Activated naive CD8-positive, alpha-beta T cell treated with anti-CD3 and anti-CD28 coated beads, Interleukin-2, amount 10 ng/mL, durations not matched to agents 7 days and 5 days (primary cell): ENCODE measurements around the gene HAPLN2. TPM values are rescaled to one million over a fixed set of nuclear protein-coding genes. Genes with fewer than 3 reads are reported as not detected.
"Not testable (repeated sequence)": the region's sequence is repeated elsewhere in the genome, so short reads cannot be mapped to it uniquely, and the experiment has no call there.

Experiments
- ATAC-seq: fragments of 150-1000 bp; cut with Tn5 transposase; one replicate; pipeline ENCODE4 v1.10.0; 2021; ENCODE audit warnings: low read depth, moderate library complexity
- POLR2A ChIA-PET: fragments of 350-600 bp; sonication (Branson Sonifier 250); formaldehyde crosslinking; loops from one replicate; lab custom pipeline; 2021; ENCODE audit warnings: antibody characterized with exemption; lab: Charles Lee
- DNase-seq: peaks from one replicate; pipeline ENCODE4 v3.0.0; 2021
- H3K27ac Mint-ChIP-seq: one replicate; pipeline ENCODE4 v1.8.0; 2022; ENCODE audit warnings: mild to moderate bottlenecking, mixed read lengths
- H3K27me3 Mint-ChIP-seq: one replicate; pipeline ENCODE4 v1.8.0; 2022; ENCODE audit warnings: mild to moderate bottlenecking, moderate library complexity, mixed read lengths
- H3K36me3 Mint-ChIP-seq: one replicate; pipeline ENCODE4 v1.8.0; 2021; ENCODE audit warnings: mild to moderate bottlenecking, mixed read lengths
- H3K4me1 Mint-ChIP-seq: one replicate; pipeline ENCODE4 v1.8.0; 2021; ENCODE audit warnings: mixed read lengths
- H3K4me3 Mint-ChIP-seq: one replicate; pipeline ENCODE4 v1.8.0; 2022; ENCODE audit warnings: mild to moderate bottlenecking, moderate library complexity, mixed read lengths
- H3K9me3 Mint-ChIP-seq: one replicate; pipeline ENCODE4 v1.8.0; 2021; ENCODE audit warnings: mixed read lengths
- total RNA-seq, 2 experiments: library from RNA; stranded (reverse); gene quantifications; one replicate each; pipeline ENCODE4 v1.2.3, GENCODE V29; 2021

HAPLN2 gene
- total RNA-seq, 2 experiments from 2014 or later = 0.17 TPM; not detected in 1

GRCh38 chr1:156610072-156610471 is 9.1 kb upstream of the HAPLN2 start:
- DNase-seq, H3K9me3 Mint-ChIP-seq, H3K4me1 Mint-ChIP-seq, H3K27ac Mint-ChIP-seq, H3K4me3 Mint-ChIP-seq, POLR2A ChIA-PET, H3K36me3 Mint-ChIP-seq, ATAC-seq: not testable (repeated sequence)
- peaks cover 32% of the 10 kb centered on the region for H3K27me3 Mint-ChIP-seq

GRCh38 chr1:156612666-156613065 is 6.5 kb upstream of the HAPLN2 start:
- H3K36me3 Mint-ChIP-seq = no peaks in the 10 kb centered on the region
- peaks cover 53% of the 10 kb centered on the region for H3K27me3 Mint-ChIP-seq
- no peak overlapping the region for H3K27ac Mint-ChIP-seq
- POLR2A ChIA-PET = no interaction called here
- no peaks in the 10 kb centered on the region for H3K9me3 Mint-ChIP-seq
- DNase-seq = no peak
- peaks cover 7% of the 10 kb centered on the region for H3K4me1 Mint-ChIP-seq
- no peak for ATAC-seq
- H3K4me3 Mint-ChIP-seq = no peak overlapping the region

DNA sequence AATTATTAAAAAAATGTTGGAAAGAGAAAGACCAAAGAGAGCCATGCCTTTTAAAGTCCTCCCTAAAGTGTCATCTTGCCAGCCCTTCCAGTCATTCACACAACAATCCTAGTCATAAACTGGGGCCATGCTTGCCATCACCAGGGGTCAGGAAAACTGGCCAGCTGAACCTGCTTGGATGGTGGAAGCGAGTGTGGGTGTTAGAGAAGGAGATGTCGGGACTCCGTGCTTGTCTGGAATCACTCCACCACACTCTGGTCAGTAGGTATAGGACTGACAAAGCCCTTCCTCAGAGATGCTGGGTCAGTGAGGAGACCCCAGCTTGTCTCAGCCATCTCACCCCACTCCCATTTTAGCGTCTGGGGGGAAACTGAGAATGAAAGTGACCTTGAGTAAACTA is 3.3 kb upstream of the HAPLN2 start:
- H3K27ac Mint-ChIP-seq = no peak overlapping the region
- peaks cover 7% of the 10 kb centered on the region for H3K4me1 Mint-ChIP-seq
- POLR2A ChIA-PET = no interaction called here
- ATAC-seq (no peak), DNase-seq (no peak)
- no peak overlapping the region for H3K4me3 Mint-ChIP-seq
- no peaks in the 10 kb centered on the region for H3K9me3 Mint-ChIP-seq
- H3K36me3 Mint-ChIP-seq = no peaks in the 10 kb centered on the region
- peaks cover 76% of the 10 kb centered on the region for H3K27me3 Mint-ChIP-seq

- H3K27ac Mint-ChIP-seq = no peak overlapping the region
- DNase-seq = no peak
- POLR2A ChIA-PET = no interaction called here
- no peaks in the 10 kb centered on the region for H3K36me3 Mint-ChIP-seq
- H3K9me3 Mint-ChIP-seq = no peaks in the 10 kb centered on the region
- ATAC-seq = no peak
- peaks cover 77% of the 10 kb centered on the region for H3K27me3 Mint-ChIP-seq
- H3K4me3 Mint-ChIP-seq = no peak overlapping the region
- peaks cover 7% of the 10 kb centered on the region for H3K4me1 Mint-ChIP-seq
Measured at GRCh38 chr1:156616463-156616862, 2.8 kb upstream of the HAPLN2 start.

- POLR2A ChIA-PET = no interaction called here
- Mint-ChIP-seq H3K4me1 (peaks cover 7% of the 10 kb centered on the region), H3K27me3 (peaks cover 77% of the 10 kb centered on the region), H3K9me3 (no peaks in the 10 kb centered on the region), H3K36me3 (no peaks in the 10 kb centered on the region), H3K4me3 (no peak overlapping the region), H3K27ac (no peak overlapping the region)
- ATAC-seq (no peak), DNase-seq (no peak)
Measured at GRCh38 chr1:156619582-156619955, 354 bp downstream of the HAPLN2 start.

- DNase-seq (no peak), ATAC-seq (no peak)
- POLR2A ChIA-PET = interaction anchor here (0.6 to 2.0 kb wide), 2 partner anchors 28 to 50 kb away, joined by 3 to 4 read pairs; no protein-coding TSS in a partner anchor
- Mint-ChIP-seq H3K27me3 (peaks cover 72% of the 10 kb centered on the region), H3K27ac (no peak overlapping the region), H3K9me3 (no peaks in the 10 kb centered on the region), H3K36me3 (no peaks in the 10 kb centered on the region), H3K4me1 (peaks cover 9% of the 10 kb centered on the region), H3K4me3 (no peak overlapping the region)
Measured at GRCh38 chr1:156622581-156623297, 3.5 kb downstream of the HAPLN2 start.

GRCh38 chr1:156623946-156624813 is 5.0 kb downstream of the HAPLN2 start:
- Mint-ChIP-seq H3K36me3 (no peaks in the 10 kb centered on the region), H3K27me3 (peaks cover 72% of the 10 kb centered on the region), H3K9me3 (no peaks in the 10 kb centered on the region), H3K4me3 (peak overlapping the region; percentile 41), H3K4me1 (peaks cover 6% of the 10 kb centered on the region), H3K27ac (no peak overlapping the region)
- ATAC-seq (peak; percentile 73), DNase-seq (peak; percentile 67)
- POLR2A ChIA-PET = interaction anchor here (0.7 to 2.0 kb wide), 7 partner anchors 17 to 104 kb away, joined by 3 to 6 read pairs (median 3); partner anchors contain the start of genes BCAN, ISG20L2 and METTL25B

DNA sequence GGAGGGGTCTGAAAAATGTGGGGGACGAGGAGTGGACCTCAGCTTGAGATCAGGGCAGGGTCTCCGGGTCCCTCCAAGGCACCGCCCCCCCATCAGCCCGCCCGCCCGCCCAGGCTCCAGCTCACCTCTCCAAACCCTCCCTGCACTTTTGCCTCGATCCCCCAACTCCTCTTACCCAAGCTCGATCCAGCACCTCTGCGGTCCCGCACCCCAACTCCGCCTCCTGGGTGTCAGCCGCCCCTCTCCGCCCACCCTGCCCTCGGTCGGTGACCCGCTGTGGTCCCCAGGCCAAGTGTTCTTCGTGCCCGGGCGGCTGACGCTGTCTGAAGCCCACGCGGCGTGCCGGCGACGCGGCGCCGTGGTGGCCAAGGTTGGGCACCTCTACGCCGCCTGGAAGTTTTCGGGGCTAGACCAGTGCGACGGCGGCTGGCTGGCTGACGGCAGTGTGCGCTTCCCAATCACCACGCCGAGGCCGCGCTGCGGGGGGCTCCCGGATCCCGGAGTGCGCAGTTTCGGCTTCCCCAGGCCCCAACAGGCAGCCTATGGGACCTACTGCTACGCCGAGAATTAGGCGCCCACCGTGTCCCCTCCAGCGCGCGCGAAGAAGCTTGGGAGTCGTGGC is 5.7 kb downstream of the HAPLN2 start:
- H3K9me3 Mint-ChIP-seq = no peaks in the 10 kb centered on the region
- peaks cover 5% of the 10 kb centered on the region for H3K4me1 Mint-ChIP-seq
- no peak overlapping the region for H3K27ac Mint-ChIP-seq
- H3K4me3 Mint-ChIP-seq = no peak overlapping the region
- H3K36me3 Mint-ChIP-seq = no peaks in the 10 kb centered on the region
- POLR2A ChIA-PET = interaction anchor here (0.6 to 2.0 kb wide), 7 partner anchors 17 to 279 kb away, joined by 3 to 6 read pairs (median 3); partner anchors contain the start of gene BCAN
- H3K27me3 Mint-ChIP-seq = peaks cover 72% of the 10 kb centered on the region
- no peak for DNase-seq
- peak; percentile 6 for ATAC-seq

- DNase-seq = peak; percentile 80
- H3K27ac Mint-ChIP-seq = no peak overlapping the region
- POLR2A ChIA-PET = interaction anchor here (0.6 to 2.4 kb wide), 3 partner anchors 18 to 280 kb away, joined by 3 to 8 read pairs (median 3); no protein-coding TSS in a partner anchor
- H3K36me3 Mint-ChIP-seq = no peaks in the 10 kb centered on the region
- ATAC-seq = peak; percentile 46
- peaks cover 5% of the 10 kb centered on the region for H3K4me1 Mint-ChIP-seq
- peaks cover 73% of the 10 kb centered on the region for H3K27me3 Mint-ChIP-seq
- H3K4me3 Mint-ChIP-seq = peak overlapping the region; percentile 32
- H3K9me3 Mint-ChIP-seq = no peaks in the 10 kb centered on the region
Measured at GRCh38 chr1:156625436-156626078, 6.3 kb downstream of the HAPLN2 start.

DNA sequence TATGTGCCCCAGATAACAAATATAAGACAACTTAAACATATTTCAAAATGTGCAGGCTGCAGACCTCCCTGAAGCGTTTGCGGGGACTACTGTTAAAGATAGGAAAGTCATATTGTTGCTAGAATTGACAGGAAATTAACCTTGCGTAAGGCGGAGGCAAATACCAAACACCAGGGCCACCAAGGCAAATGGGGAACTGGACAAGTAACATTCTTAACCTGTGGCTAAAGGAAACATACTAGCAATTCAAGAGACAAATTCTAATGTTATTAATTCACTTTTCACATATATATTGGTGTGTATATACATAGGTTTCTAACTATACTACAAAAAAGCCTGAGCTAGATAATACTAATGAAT is 6.8 kb downstream of the HAPLN2 start:
- POLR2A ChIA-PET = interaction anchor here (2.4 kb wide), 1 partner anchor 17 kb away, joined by 8 read pairs; no protein-coding TSS in a partner anchor
- Mint-ChIP-seq H3K4me3 (no peak overlapping the region), H3K27me3 (peaks cover 75% of the 10 kb centered on the region)

DNA sequence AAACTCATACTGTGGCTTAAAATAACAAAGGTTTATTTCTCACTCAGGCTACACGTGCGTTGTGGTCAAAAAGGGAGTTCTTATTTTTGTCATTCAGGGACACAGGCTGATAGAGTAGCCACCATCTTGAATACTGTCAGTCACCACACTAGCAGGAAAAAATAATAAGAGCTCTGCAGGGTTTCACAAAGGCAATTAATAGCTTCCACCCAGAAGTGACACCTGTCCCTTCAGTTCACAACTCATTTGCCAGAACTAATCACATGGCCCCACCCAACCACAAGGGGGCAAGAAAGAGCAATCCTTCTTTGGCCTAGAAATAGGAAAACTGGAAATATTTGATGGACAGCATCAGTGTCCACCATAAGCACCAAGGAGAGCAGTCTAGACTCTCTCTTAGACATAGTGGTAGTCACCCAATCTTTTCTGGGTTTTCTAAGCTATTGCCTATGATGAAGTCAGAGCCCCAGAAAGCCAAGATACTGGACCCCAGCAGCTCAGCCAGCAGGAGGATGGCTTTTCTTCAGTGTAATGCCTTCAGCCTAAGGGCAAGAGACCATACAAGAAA is 8.2 kb downstream of the HAPLN2 start:
- H3K4me3 Mint-ChIP-seq = no peak overlapping the region
- H3K4me1 Mint-ChIP-seq = peaks cover 5% of the 10 kb centered on the region
- peaks cover 70% of the 10 kb centered on the region for H3K27me3 Mint-ChIP-seq
- no peak overlapping the region for H3K27ac Mint-ChIP-seq
- no peaks in the 10 kb centered on the region for H3K36me3 Mint-ChIP-seq
- DNase-seq (no peak), ATAC-seq (no peak)
- no peaks in the 10 kb centered on the region for H3K9me3 Mint-ChIP-seq
- POLR2A ChIA-PET = interaction anchor here (0.7 to 2.4 kb wide), 4 partner anchors 16 to 51 kb away, joined by 3 to 8 read pairs (median 4); no protein-coding TSS in a partner anchor

More for the DNA sequence above, 6.8 kb downstream of the HAPLN2 start:
- ATAC-seq (no peak), DNase-seq (no peak)
- Mint-ChIP-seq H3K9me3 (no peaks in the 10 kb centered on the region), H3K4me1 (peaks cover 5% of the 10 kb centered on the region), H3K27ac (no peak overlapping the region), H3K36me3 (no peaks in the 10 kb centered on the region)

GRCh38 chr1:156629823-156630449 is 10.7 kb downstream of the HAPLN2 start:
- DNase-seq = no peak
- Mint-ChIP-seq H3K4me1 (peaks cover 5% of the 10 kb centered on the region), H3K36me3 (no peaks in the 10 kb centered on the region), H3K27me3 (peaks cover 76% of the 10 kb centered on the region), H3K27ac (no peak overlapping the region), H3K4me3 (no peak overlapping the region), H3K9me3 (no peaks in the 10 kb centered on the region)
- ATAC-seq = no peak
- POLR2A ChIA-PET = no interaction called here
